Ovary (tissue), 9 donors: Measurements from ENCODE around the gene RPL31. TPM values are rescaled to one million over a fixed set of nuclear protein-coding genes. Genes with fewer than 3 reads are reported as not detected.

Source experiments
- DNase-seq, 5 donors: peaks; one replicate each; pipeline ENCODE4 v3.0.0-alpha.2; 2019 to 2020
- H3K27ac ChIP-seq, 2 donors: fragments of 200-600 bp; one replicate each; pipeline versions ENCODE4 v1.5.1 to v1.8.0; 2019 to 2022
- H3K27me3 ChIP-seq: fragments of 200-600 bp; one replicate; pipeline ENCODE4 v1.8.0; 2022
- H3K36me3 ChIP-seq: fragments of 200-600 bp; sonication (generic); one replicate; pipeline ENCODE4 v1.5.1; 2019
- H3K4me1 ChIP-seq: one replicate; pipeline ENCODE4 v1.8.1; 2013; ENCODE audit warnings: mild to moderate bottlenecking, moderate library complexity; ENCODE audit not compliant: insufficient read depth
- H3K4me3 ChIP-seq: fragments of 200-600 bp; sonication (generic); one replicate; pipeline ENCODE4 v1.5.1; 2017
- H3K9me3 ChIP-seq, 2 donors: fragments of 200-600 bp in 1 of 2; sonication (generic) in 1 of 2; one replicate each; pipeline versions ENCODE4 v1.5.1 to v1.8.1; 2013 to 2019; ENCODE audit warnings: mild to moderate bottlenecking in 1 of 2, moderate library complexity in 1 of 2
- CTCF ChIP-seq, 3 donors: fragments of 450-650 bp in 2 of 3; fragments of 200-600 bp in 1 of 3; IDR thresholded peaks; one replicate each; pipeline versions ENCODE4 v1.5.1 to v1.8.0; 2016 to 2022; ENCODE audit warnings: antibody characterized with exemption in 3 of 3, mild to moderate bottlenecking in 1 of 3
- EP300 ChIP-seq: sonication (generic); formaldehyde crosslinking; IDR thresholded peaks from one replicate; pipeline ENCODE4 v1.6.1; 2017; ENCODE audit warnings: antibody characterized with exemption
- POLR2A ChIP-seq: fragments of 450-650 bp; IDR thresholded peaks from one replicate; pipeline ENCODE4 v1.6.1; 2017; ENCODE audit warnings: antibody characterized with exemption, mild to moderate bottlenecking, moderate library complexity
- WGBS, 3 donors: extraction: QIAGEN DNeasy Blood & Tissue Kit in 1 of 3; methylation state at CpG; one replicate each; pipeline versions ENCODE4 v1.1.5 to v1.1.7; 2013 to 2017; 5-methylcytosine and 5-hydroxymethylcytosine counted together
- intact Hi-C, 4 donors: fragments of 100-400 bp; cut with DNase I; formaldehyde crosslinking; loops; one replicate each; pipeline versions ENCODE4 v1.11.0 to v1.15.1; 2022 to 2023
- polyA plus RNA-seq, 2 donors: library from polyadenylated mRNA; stranded (reverse); fragments of 200-250 nt in 1 of 2; fragments of 350-450 nt in 1 of 2; fragmentation: Illumina TruSeq in 1 of 2; extraction: RNeasy Lipid Tissue Mini Kit (QIAGEN cat#74804) in 1 of 2; gene quantifications; one replicate each; pipeline ENCODE4 v1.2.3, GENCODE V29; 2013 to 2014
- total RNA-seq, 7 donors: library from RNA; depleted of rRNA in 2 of 7; stranded (reverse); fragments of >200 nt in 2 of 7; fragmentation: NEBNext Ultra II Directional in 3 of 7; extraction: Animal tissue kit (Norgen Biotek cat#: 25700) in 3 of 7; gene quantifications; one replicate each; pipeline versions ENCODE4 v1.1.0 to v1.2.4, GENCODE V29; 2016 to 2023
- donor health status: DM: no; HTN: no; CAD: no; lungs with moderate emphysema.
- donor health status: DM: no; HTN: no; CAD: no.
- donor health status: Bipolar disorder and iron deficiency.
- donor health status: DM: yes; HTN: yes; CAD: no.
- donor health status: DM: no; HTN: no; CAD: no.
- donor health status: DM: yes; HTN: yes; CAD: no.

RPL31 gene
- total and polyA plus RNA-seq, 9 donors, result 2,349 to 14,384 (median 3,108) TPM

DNA sequence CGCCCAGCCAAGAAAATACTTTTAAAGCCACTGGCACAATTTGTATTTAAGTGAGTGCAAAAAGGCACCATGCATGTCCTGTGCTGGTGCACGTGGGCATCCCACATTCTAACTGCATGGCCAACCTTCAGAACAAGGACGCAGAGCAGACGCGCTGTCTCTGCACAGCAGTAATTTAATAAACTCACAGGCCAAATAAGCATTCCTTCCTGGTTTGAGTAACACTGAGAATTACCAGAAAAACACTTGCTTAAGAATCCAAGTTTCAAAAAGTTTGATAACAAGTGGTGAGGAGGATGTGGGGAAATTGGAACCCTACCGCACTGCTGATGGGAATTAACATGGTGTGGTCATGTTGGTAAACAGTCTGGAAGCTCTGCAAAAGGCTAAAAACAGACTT, 38.7 kb downstream of the RPL31 start:
- H3K27ac ChIP-seq, result no peak overlapping the region
- intact Hi-C loops, result no loop called here
- H3K27me3 ChIP-seq, result no peaks in the 10 kb centered on the region
- no peaks in the 10 kb centered on the region for H3K4me1 ChIP-seq
- TF ChIP-seq CTCF (IDR thresholded peaks at IDR 0.05) (no peak), POLR2A (no peak), EP300 (no peak)
- no peak for DNase-seq
- no peaks in the 10 kb centered on the region for H3K36me3 ChIP-seq
- 52 to 84% (median 77%) methylated on average over 6 of the region's 6 CpGs for WGBS, 3 donors
- H3K9me3 ChIP-seq, result no peaks in the 10 kb centered on the region
- H3K4me3 ChIP-seq, result no peak overlapping the region

DNA sequence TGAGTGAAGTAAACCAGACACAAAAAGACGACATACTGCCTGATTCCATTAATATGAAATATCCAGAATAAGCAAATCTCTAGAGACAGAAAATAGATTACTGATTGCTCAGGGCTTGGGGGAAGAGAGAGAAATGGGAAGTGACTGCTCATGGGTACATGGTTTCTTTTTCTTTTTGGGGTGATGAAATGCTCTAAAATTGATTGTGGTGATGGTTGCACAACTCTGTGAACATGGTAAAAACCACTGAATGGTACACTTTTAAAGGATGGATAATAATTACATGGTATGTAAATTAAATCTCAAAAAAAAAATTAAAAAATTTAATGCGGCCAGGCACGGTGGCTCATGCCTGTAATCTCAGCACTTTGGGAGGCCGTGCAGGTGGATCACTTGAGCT, 39.3 kb downstream of the RPL31 start:
- no peaks in the 10 kb centered on the region for H3K36me3 ChIP-seq
- H3K27me3 ChIP-seq, result no peaks in the 10 kb centered on the region
- no peak for DNase-seq
- WGBS, 3 donors, result 87 to 93% (median 90%) methylated on average over 4 of the region's 4 CpGs
- no peak overlapping the region for H3K4me3 ChIP-seq
- H3K27ac ChIP-seq, result no peak overlapping the region
- intact Hi-C loops, result no loop called here
- no peaks in the 10 kb centered on the region for H3K9me3 ChIP-seq
- no peak for TF ChIP-seq CTCF (IDR thresholded peaks at IDR 0.05)
- no peak for TF ChIP-seq EP300
- no peak for TF ChIP-seq POLR2A
- H3K4me1 ChIP-seq, result no peaks in the 10 kb centered on the region

DNA sequence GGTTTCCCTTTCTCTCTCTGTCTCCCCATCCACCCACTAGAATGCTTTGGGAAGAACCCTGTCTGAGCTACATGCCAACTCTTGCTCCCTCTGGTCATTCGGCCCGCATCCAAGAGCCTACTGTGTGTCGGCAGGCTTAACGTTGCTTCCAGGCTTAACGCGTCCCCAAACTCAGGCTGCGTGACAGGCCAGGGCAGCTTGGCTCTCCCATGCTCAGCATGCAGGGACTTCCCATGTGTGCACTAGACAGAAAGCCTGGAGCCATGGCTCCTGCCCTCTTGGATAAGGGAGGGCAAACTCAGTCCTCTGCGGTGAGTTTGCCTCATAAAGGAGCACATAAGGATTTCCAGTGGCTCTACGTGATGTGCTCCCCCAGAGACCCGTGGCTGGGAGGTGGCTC, 43.2 kb downstream of the RPL31 start:
- 96 to 97% (median 96%) methylated on average over 10 of the region's 10 CpGs for WGBS, 3 donors
- intact Hi-C loops, result no loop called here
- TF ChIP-seq CTCF (IDR thresholded peaks at IDR 0.05) (no peak), POLR2A (no peak), EP300 (no peak)
- Histone ChIP-seq H3K4me3 (no peak overlapping the region), H3K27ac (no peak overlapping the region), H3K36me3 (no peaks in the 10 kb centered on the region), H3K27me3 (no peaks in the 10 kb centered on the region), H3K4me1 (peaks cover 2% of the 10 kb centered on the region), H3K9me3 (no peaks in the 10 kb centered on the region)
- no peak for DNase-seq

- TF ChIP-seq POLR2A (no peak), EP300 (no peak), CTCF (IDR thresholded peaks at IDR 0.05) (no peak)
- Histone ChIP-seq H3K36me3 (no peaks in the 10 kb centered on the region), H3K27ac (no peak overlapping the region), H3K27me3 (no peaks in the 10 kb centered on the region), H3K9me3 (no peaks in the 10 kb centered on the region), H3K4me1 (peaks cover 2% of the 10 kb centered on the region), H3K4me3 (no peak overlapping the region)
- no peak for DNase-seq
- intact Hi-C loops, result no loop called here
- WGBS, 3 donors, result 72 to 81% (median 75%) methylated on average over 12 of the region's 12 CpGs
These were observed 45.1 kb downstream of the RPL31 start for GRCh38 chr2:101047075-101047766.
